Liver (tissue), 3 donors: ENCODE measurements around the gene ZNF616.

Source experiments
- ATF3 ChIP-seq: IDR thresholded peaks from 2 replicates; pipeline ENCODE4 v1.6.1; 2016; ENCODE audit warnings: antibody characterized with exemption
- CTCF ChIP-seq: fragments of 150-350 bp; IDR thresholded peaks from 2 replicates; pipeline ENCODE4 v1.5.1; 2017; ENCODE audit warnings: improper control_type of control experiment, low read depth, low read length; ENCODE audit not compliant: missing input control
- FOXA1 ChIP-seq: IDR thresholded peaks from 2 replicates; pipeline ENCODE4 v1.6.1; 2016; ENCODE audit warnings: antibody characterized with exemption
- GABPA ChIP-seq, 2 donors: IDR thresholded peaks in 1 of 2; conservative IDR thresholded peaks in 1 of 2; 2 replicates each; pipeline ENCODE4 v1.6.1; 2016; ENCODE audit warnings: antibody characterized with exemption in 2 of 2, mild to moderate bottlenecking in 1 of 2, moderate library complexity in 1 of 2
- HNF4A ChIP-seq, 2 donors: conservative IDR thresholded peaks; 2 replicates each; pipeline ENCODE4 v1.6.1; 2016; ENCODE audit warnings: antibody characterized with exemption in 2 of 2, mild to moderate bottlenecking in 2 of 2
- HNF4G ChIP-seq: IDR thresholded peaks from 2 replicates; pipeline ENCODE4 v1.6.1; 2016; ENCODE audit warnings: antibody characterized with exemption
- MAX ChIP-seq: IDR thresholded peaks from 2 replicates; pipeline ENCODE4 v1.6.1; 2016; ENCODE audit warnings: antibody characterized with exemption
- NR2F2 ChIP-seq: IDR thresholded peaks from 2 replicates; pipeline ENCODE4 v1.6.1; 2016; ENCODE audit warnings: antibody characterized with exemption
- RAD21 ChIP-seq, 2 donors: IDR thresholded peaks; 2 replicates each; pipeline ENCODE4 v1.6.1; 2016; ENCODE audit warnings: antibody characterized with exemption in 2 of 2, mild to moderate bottlenecking in 2 of 2
- REST ChIP-seq: IDR thresholded peaks from 2 replicates; pipeline ENCODE4 v1.6.1; 2016; ENCODE audit warnings: antibody characterized with exemption, mild to moderate bottlenecking
- SP1 ChIP-seq: IDR thresholded peaks from 2 replicates; pipeline ENCODE4 v1.6.1; 2018; ENCODE audit warnings: antibody characterized with exemption, mild to moderate bottlenecking
- TAF1 ChIP-seq: conservative IDR thresholded peaks from 2 replicates; pipeline ENCODE4 v1.6.1; 2016; ENCODE audit warnings: antibody characterized with exemption, mild to moderate bottlenecking
- YY1 ChIP-seq: IDR thresholded peaks from 2 replicates; pipeline ENCODE4 v1.6.1; 2016; ENCODE audit warnings: antibody characterized with exemption, mild to moderate bottlenecking
- donor health status: healthy.
- donor health status: healthy.

GRCh38 chr19:52070496-52070895 lies 69.2 kb downstream of the ZNF616 start:
- TF ChIP-seq GABPA (IDR thresholded peaks at IDR 0.05 in 1 of 2, conservative IDR thresholded peaks at IDR 0.05 in 1 of 2) (no peak), CTCF (no peak), TAF1 (no peak), REST (no peak), ATF3 (no peak), YY1 (no peak), MAX (no peak), RAD21 (IDR thresholded peaks at IDR 0.05) (no peak), SP1 (no peak), NR2F2 (no peak), FOXA1 (no peak), HNF4A (conservative IDR thresholded peaks at IDR 0.05) (no peak), HNF4G (no peak)
